NCI-H2081 treated with DMSO at 0.1 percent for 48 hours (cell line): ENCODE results near the gene RIMS1.
"Not testable (repeated sequence)": the region's sequence is repeated elsewhere in the genome, so short reads cannot be mapped to it uniquely, and the experiment has no call there.

Experiments
- DNase-seq: peaks from one replicate; lab custom pipeline; 2025; lab: John Stamatoyannopoulos, UW

RIMS1 gene

GRCh38 chr6:71977884-71978283 is 91.5 kb downstream of the RIMS1 start:
- DNase-seq = no peak

- DNase-seq = no peak
These were observed 93.6 kb downstream of the RIMS1 start for GRCh38 chr6:71979911-71980310.

GRCh38 chr6:71982389-71982788 is 96.0 kb downstream of the RIMS1 start:
- no peak for DNase-seq

- DNase-seq = no peak
These were observed 96.8 kb downstream of the RIMS1 start for GRCh38 chr6:71983131-71983530.

GRCh38 chr6:71994705-71995271 is 108.4 kb downstream of the RIMS1 start:
- DNase-seq = no peak

GRCh38 chr6:71997341-71997740 is 111.0 kb downstream of the RIMS1 start:
- DNase-seq = no peak

GRCh38 chr6:72002415-72002814 is 116.1 kb downstream of the RIMS1 start:
- DNase-seq = no peak

- not testable (repeated sequence) for DNase-seq
These were observed 120.2 kb downstream of the RIMS1 start for GRCh38 chr6:72006591-72006990.

GRCh38 chr6:72022830-72023229 is 136.5 kb downstream of the RIMS1 start:
- DNase-seq = no peak

GRCh38 chr6:72031471-72031870 is 145.1 kb downstream of the RIMS1 start:
- no peak for DNase-seq

GRCh38 chr6:72032086-72032485 is 145.7 kb downstream of the RIMS1 start:
- no peak for DNase-seq

GRCh38 chr6:72035486-72035885 is 149.1 kb downstream of the RIMS1 start:
- DNase-seq = no peak

- DNase-seq = no peak
These were observed 149.6 kb downstream of the RIMS1 start for GRCh38 chr6:72035966-72036365.

GRCh38 chr6:72037006-72037405 is 150.7 kb downstream of the RIMS1 start:
- DNase-seq = no peak

GRCh38 chr6:72040111-72040510 is 153.8 kb downstream of the RIMS1 start:
- no peak for DNase-seq

- no peak for DNase-seq
These were observed 155.7 kb downstream of the RIMS1 start for GRCh38 chr6:72042088-72042487.

GRCh38 chr6:72048080-72048479 is 161.7 kb downstream of the RIMS1 start:
- no peak for DNase-seq

GRCh38 chr6:72049376-72049775 is 163.0 kb downstream of the RIMS1 start:
- DNase-seq = no peak

GRCh38 chr6:72061286-72061685 is 174.9 kb downstream of the RIMS1 start:
- no peak for DNase-seq

GRCh38 chr6:72064399-72064975 is 178.1 kb downstream of the RIMS1 start:
- DNase-seq = no peak

GRCh38 chr6:72078096-72078495 is 191.7 kb downstream of the RIMS1 start:
- DNase-seq = no peak

- DNase-seq = no peak
These were observed 194.1 kb downstream of the RIMS1 start for GRCh38 chr6:72080260-72080941.

GRCh38 chr6:72081871-72082270 is 195.5 kb downstream of the RIMS1 start:
- no peak for DNase-seq

- no peak for DNase-seq
These were observed 197.6 kb downstream of the RIMS1 start for GRCh38 chr6:72083976-72084375.
